HEK293 (cell line): Measurements from ENCODE around the gene EFHC1.

ENCODE experiments used
- ATF2 ChIP-seq: fragments of 450-650 bp; formaldehyde crosslinking; IDR thresholded peaks from 2 replicates; pipeline ENCODE4 v1.5.1; 2016; ENCODE audit warnings: missing biosample characterization, missing genetic modification characterization, low read depth
- BCL11A ChIP-seq: fragments of 450-650 bp; formaldehyde crosslinking; IDR thresholded peaks from 2 replicates; pipeline ENCODE4 v1.5.1; 2016; ENCODE audit warnings: low read depth, missing biosample characterization, missing genetic modification characterization
- HOXA7 ChIP-seq: sonication (generic); formaldehyde crosslinking; IDR thresholded peaks from 2 replicates; pipeline ENCODE4 v1.8.1; 2022; ENCODE audit warnings: missing genetic modification reagents, borderline replicate concordance
- IKZF3 ChIP-seq: fragments of 450-650 bp; IDR thresholded peaks from 2 replicates; pipeline ENCODE4 v1.5.0; 2018; ENCODE audit warnings: missing biosample characterization, mild to moderate bottlenecking, missing genetic modification characterization, moderate library complexity
- MEIS1 ChIP-seq: sonication (generic); formaldehyde crosslinking; IDR thresholded peaks from 2 replicates; pipeline ENCODE4 v1.8.1; 2022; ENCODE audit warnings: missing genetic modification reagents, mild to moderate bottlenecking, borderline replicate concordance
- REPIN1 ChIP-seq: fragments of 450-650 bp; formaldehyde crosslinking; IDR thresholded peaks from 2 replicates; pipeline ENCODE4 v1.5.1; 2017; ENCODE audit warnings: missing biosample characterization, missing genetic modification characterization, low read depth
- SP3 ChIP-seq: fragments of 450-650 bp; formaldehyde crosslinking; IDR thresholded peaks from 2 replicates; pipeline ENCODE4 v1.5.1; 2016; ENCODE audit warnings: missing biosample characterization, missing genetic modification characterization
- ZBTB11 ChIP-seq: fragments of 450-650 bp; formaldehyde crosslinking; conservative IDR thresholded peaks from 2 replicates; pipeline ENCODE4 v1.5.1; 2016; ENCODE audit warnings: low read depth, missing biosample characterization, missing genetic modification characterization
- ZBTB26 ChIP-seq: fragments of 450-650 bp; formaldehyde crosslinking; optimal IDR thresholded peaks from 2 replicates; pipeline ENCODE3; 2016; ENCODE audit warnings: missing biosample characterization, mild to moderate bottlenecking, missing genetic modification characterization
- ZNF19 ChIP-seq: fragments of 450-650 bp; formaldehyde crosslinking; IDR thresholded peaks from 2 replicates; pipeline ENCODE4; 2016; ENCODE audit warnings: missing biosample characterization, missing genetic modification characterization, low read depth
- ZNF239 ChIP-seq: fragments of 450-650 bp; formaldehyde crosslinking; IDR thresholded peaks from 2 replicates; pipeline ENCODE4 v1.5.1; 2016; ENCODE audit warnings: missing biosample characterization, missing genetic modification characterization
- ZNF302 ChIP-seq: fragments of 450-650 bp; formaldehyde crosslinking; IDR thresholded peaks from 2 replicates; pipeline ENCODE4 v1.5.1; 2016; ENCODE audit warnings: missing biosample characterization, missing genetic modification characterization, low read depth
- ZNF394 ChIP-seq: fragments of 450-650 bp; formaldehyde crosslinking; IDR thresholded peaks from 2 replicates; pipeline ENCODE4 v1.5.1; 2016; ENCODE audit warnings: missing biosample characterization, missing genetic modification characterization, mild to moderate bottlenecking, moderate library complexity, borderline replicate concordance
- ZNF433 ChIP-seq: fragments of 450-650 bp; formaldehyde crosslinking; IDR thresholded peaks from 2 replicates; pipeline ENCODE4 v1.5.1; 2016; ENCODE audit warnings: missing biosample characterization, missing genetic modification characterization, low read depth
- ZNF501 ChIP-seq: fragments of 450-650 bp; formaldehyde crosslinking; IDR thresholded peaks from 2 replicates; pipeline ENCODE4 v1.5.1; 2016; ENCODE audit warnings: missing biosample characterization, missing genetic modification characterization
- ZNF514 ChIP-seq: fragments of 450-650 bp; formaldehyde crosslinking; IDR thresholded peaks from 2 replicates; pipeline ENCODE4 v1.5.1; 2016; ENCODE audit warnings: missing biosample characterization, missing genetic modification characterization
- ZNF530 ChIP-seq: fragments of 450-650 bp; formaldehyde crosslinking; IDR thresholded peaks from 2 replicates; pipeline ENCODE4 v1.5.1; 2016; ENCODE audit warnings: low read depth, missing biosample characterization, missing genetic modification characterization
- ZNF558 ChIP-seq: fragments of 450-650 bp; formaldehyde crosslinking; IDR thresholded peaks from 2 replicates; pipeline ENCODE4 v1.5.1; 2016; ENCODE audit warnings: missing biosample characterization, missing genetic modification characterization
- ZNF600 ChIP-seq: fragments of 450-650 bp; formaldehyde crosslinking; IDR thresholded peaks from 2 replicates; pipeline ENCODE4 v1.5.1; 2016; ENCODE audit warnings: missing biosample characterization, missing genetic modification characterization
- ZNF701 ChIP-seq: fragments of 450-650 bp; formaldehyde crosslinking; IDR thresholded peaks from 2 replicates; pipeline ENCODE4 v1.5.1; 2016; ENCODE audit warnings: missing biosample characterization, missing genetic modification characterization
- ZNF791 ChIP-seq: fragments of 450-650 bp; formaldehyde crosslinking; IDR thresholded peaks from 2 replicates; pipeline ENCODE4 v1.5.1; 2016; ENCODE audit warnings: missing biosample characterization, missing genetic modification characterization
- ZNF830 ChIP-seq: fragments of 450-650 bp; IDR thresholded peaks from 2 replicates; pipeline ENCODE4 v1.5.0; 2018; ENCODE audit warnings: missing biosample characterization, missing genetic modification characterization, low read depth, mild to moderate bottlenecking, moderate library complexity
- ZNF837 ChIP-seq: fragments of 450-650 bp; formaldehyde crosslinking; IDR thresholded peaks from 2 replicates; pipeline ENCODE4 v1.5.1; 2016; ENCODE audit warnings: missing biosample characterization, missing genetic modification characterization
- ZXDB ChIP-seq: fragments of 450-650 bp; formaldehyde crosslinking; IDR thresholded peaks from 2 replicates; pipeline ENCODE4 v1.5.1; 2016; ENCODE audit warnings: missing biosample characterization, missing genetic modification characterization
- TF ChIP-seq, protein P1 (sequence below): fragments of 450-650 bp; formaldehyde crosslinking; IDR thresholded peaks from 2 replicates; pipeline ENCODE4 v1.5.1; 2016; ENCODE audit warnings: missing biosample characterization, missing genetic modification characterization
- TF ChIP-seq, protein P2 (sequence below): fragments of 450-650 bp; formaldehyde crosslinking; IDR thresholded peaks from 2 replicates; pipeline ENCODE4 v1.5.1; 2017; ENCODE audit warnings: missing biosample characterization, missing genetic modification characterization
- TF ChIP-seq, protein P3 (sequence below): fragments of 450-650 bp; formaldehyde crosslinking; IDR thresholded peaks from 2 replicates; pipeline ENCODE4 v1.5.1; 2016; ENCODE audit warnings: missing biosample characterization, missing genetic modification characterization

Gene EFHC1

GRCh38 chr6:52420668-52421358, 671 bp downstream of the EFHC1 start (continued):
- no peak for TF ChIP-seq ZNF791
- no peak for TF ChIP-seq ZNF830 (tag by site-specific recombination)
- no peak for TF ChIP-seq ZBTB26 (tag by site-specific recombination)
- TF ChIP-seq ZNF530 (tag by site-specific recombination): no peak
- TF ChIP-seq, protein P1, sequence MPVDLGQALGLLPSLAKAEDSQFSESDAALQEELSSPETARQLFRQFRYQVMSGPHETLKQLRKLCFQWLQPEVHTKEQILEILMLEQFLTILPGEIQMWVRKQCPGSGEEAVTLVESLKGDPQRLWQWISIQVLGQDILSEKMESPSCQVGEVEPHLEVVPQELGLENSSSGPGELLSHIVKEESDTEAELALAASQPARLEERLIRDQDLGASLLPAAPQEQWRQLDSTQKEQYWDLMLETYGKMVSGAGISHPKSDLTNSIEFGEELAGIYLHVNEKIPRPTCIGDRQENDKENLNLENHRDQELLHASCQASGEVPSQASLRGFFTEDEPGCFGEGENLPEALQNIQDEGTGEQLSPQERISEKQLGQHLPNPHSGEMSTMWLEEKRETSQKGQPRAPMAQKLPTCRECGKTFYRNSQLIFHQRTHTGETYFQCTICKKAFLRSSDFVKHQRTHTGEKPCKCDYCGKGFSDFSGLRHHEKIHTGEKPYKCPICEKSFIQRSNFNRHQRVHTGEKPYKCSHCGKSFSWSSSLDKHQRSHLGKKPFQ (tag by site-specific recombination): no peak
- peak; percentile 24 for TF ChIP-seq SP3 (tag by site-specific recombination)
- peak; percentile 96 for TF ChIP-seq ZBTB11 (tag by site-specific recombination)
- no peak for TF ChIP-seq ZNF701
- TF ChIP-seq BCL11A (tag by site-specific recombination): no peak
- peak; percentile 23; the same call in 1 of the 2 replicates for TF ChIP-seq REPIN1 (tag by site-specific recombination)
- TF ChIP-seq HOXA7 (CRISPR knock-in tag): no peak
- TF ChIP-seq ZNF433 (tag by site-specific recombination): no peak
- TF ChIP-seq IKZF3 (tag by site-specific recombination): peak; percentile 84
- no peak for TF ChIP-seq ZNF239 (tag by site-specific recombination)
- TF ChIP-seq ZNF514 (tag by site-specific recombination): no peak
- peak; percentile 10; the same call in 1 of the 2 replicates for TF ChIP-seq ZNF394
- TF ChIP-seq ZNF19 (tag by site-specific recombination): no peak
- TF ChIP-seq ZNF600 (tag by site-specific recombination): peak; percentile 100
- TF ChIP-seq ZNF501: peak; percentile 75; the same call in 1 of the 2 replicates
- TF ChIP-seq ZNF302 (tag by site-specific recombination): no peak
- TF ChIP-seq MEIS1 (CRISPR knock-in tag): no peak
- TF ChIP-seq ATF2: no peak
- no peak for TF ChIP-seq ZNF837 (tag by site-specific recombination)
- peak; percentile 82 for TF ChIP-seq ZXDB (tag by site-specific recombination)
- TF ChIP-seq, protein P2, sequence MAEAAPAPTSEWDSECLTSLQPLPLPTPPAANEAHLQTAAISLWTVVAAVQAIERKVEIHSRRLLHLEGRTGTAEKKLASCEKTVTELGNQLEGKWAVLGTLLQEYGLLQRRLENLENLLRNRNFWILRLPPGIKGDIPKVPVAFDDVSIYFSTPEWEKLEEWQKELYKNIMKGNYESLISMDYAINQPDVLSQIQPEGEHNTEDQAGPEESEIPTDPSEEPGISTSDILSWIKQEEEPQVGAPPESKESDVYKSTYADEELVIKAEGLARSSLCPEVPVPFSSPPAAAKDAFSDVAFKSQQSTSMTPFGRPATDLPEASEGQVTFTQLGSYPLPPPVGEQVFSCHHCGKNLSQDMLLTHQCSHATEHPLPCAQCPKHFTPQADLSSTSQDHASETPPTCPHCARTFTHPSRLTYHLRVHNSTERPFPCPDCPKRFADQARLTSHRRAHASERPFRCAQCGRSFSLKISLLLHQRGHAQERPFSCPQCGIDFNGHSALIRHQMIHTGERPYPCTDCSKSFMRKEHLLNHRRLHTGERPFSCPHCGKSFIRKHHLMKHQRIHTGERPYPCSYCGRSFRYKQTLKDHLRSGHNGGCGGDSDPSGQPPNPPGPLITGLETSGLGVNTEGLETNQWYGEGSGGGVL: peak; percentile 87
- no peak for TF ChIP-seq ZNF558 (tag by site-specific recombination)
- TF ChIP-seq, protein P3, sequence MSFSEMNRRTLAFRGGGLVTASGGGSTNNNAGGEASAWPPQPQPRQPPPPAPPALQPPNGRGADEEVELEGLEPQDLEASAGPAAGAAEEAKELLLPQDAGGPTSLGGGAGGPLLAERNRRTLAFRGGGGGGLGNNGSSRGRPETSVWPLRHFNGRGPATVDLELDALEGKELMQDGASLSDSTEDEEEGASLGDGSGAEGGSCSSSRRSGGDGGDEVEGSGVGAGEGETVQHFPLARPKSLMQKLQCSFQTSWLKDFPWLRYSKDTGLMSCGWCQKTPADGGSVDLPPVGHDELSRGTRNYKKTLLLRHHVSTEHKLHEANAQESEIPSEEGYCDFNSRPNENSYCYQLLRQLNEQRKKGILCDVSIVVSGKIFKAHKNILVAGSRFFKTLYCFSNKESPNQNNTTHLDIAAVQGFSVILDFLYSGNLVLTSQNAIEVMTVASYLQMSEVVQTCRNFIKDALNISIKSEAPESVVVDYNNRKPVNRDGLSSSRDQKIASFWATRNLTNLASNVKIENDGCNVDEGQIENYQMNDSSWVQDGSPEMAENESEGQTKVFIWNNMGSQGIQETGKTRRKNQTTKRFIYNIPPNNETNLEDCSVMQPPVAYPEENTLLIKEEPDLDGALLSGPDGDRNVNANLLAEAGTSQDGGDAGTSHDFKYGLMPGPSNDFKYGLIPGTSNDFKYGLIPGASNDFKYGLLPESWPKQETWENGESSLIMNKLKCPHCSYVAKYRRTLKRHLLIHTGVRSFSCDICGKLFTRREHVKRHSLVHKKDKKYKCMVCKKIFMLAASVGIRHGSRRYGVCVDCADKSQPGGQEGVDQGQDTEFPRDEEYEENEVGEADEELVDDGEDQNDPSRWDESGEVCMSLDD (tag by site-specific recombination): 0 out of 2 replicates have a peak, but pooled peaks have one; percentile 33
